ENCODE results near the gene TPGS2.

DNA sequence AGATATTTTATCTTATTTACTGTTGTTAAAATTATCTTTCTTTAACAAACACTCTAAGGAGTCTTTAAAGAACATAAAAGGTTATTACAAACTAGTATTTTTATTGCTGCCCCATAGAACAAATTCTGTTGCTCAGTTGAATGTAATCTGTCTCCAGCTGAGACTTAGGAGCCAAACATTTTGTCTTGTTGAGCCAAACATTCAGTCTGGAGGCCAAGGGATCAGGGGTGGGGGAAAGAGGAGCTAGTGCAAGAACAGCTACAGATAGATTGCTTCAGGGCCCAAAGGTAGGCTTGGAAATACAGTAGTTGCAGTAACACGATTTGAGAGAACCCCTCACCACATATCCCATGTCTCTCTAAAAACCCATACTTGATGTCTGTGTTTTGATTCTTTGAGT is 51.2 kb downstream of the TPGS2 start:
- TF ChIP-seq POLR2A (IDR thresholded peaks at IDR 0.05): no peak
- TF ChIP-seq, protein P1, sequence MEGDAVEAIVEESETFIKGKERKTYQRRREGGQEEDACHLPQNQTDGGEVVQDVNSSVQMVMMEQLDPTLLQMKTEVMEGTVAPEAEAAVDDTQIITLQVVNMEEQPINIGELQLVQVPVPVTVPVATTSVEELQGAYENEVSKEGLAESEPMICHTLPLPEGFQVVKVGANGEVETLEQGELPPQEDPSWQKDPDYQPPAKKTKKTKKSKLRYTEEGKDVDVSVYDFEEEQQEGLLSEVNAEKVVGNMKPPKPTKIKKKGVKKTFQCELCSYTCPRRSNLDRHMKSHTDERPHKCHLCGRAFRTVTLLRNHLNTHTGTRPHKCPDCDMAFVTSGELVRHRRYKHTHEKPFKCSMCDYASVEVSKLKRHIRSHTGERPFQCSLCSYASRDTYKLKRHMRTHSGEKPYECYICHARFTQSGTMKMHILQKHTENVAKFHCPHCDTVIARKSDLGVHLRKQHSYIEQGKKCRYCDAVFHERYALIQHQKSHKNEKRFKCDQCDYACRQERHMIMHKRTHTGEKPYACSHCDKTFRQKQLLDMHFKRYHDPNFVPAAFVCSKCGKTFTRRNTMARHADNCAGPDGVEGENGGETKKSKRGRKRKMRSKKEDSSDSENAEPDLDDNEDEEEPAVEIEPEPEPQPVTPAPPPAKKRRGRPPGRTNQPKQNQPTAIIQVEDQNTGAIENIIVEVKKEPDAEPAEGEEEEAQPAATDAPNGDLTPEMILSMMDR (IDR thresholded peaks at IDR 0.05): no peak

All from heart left ventricle (tissue), 13 donors.